ENCODE data around the gene CDH3.

DNA sequence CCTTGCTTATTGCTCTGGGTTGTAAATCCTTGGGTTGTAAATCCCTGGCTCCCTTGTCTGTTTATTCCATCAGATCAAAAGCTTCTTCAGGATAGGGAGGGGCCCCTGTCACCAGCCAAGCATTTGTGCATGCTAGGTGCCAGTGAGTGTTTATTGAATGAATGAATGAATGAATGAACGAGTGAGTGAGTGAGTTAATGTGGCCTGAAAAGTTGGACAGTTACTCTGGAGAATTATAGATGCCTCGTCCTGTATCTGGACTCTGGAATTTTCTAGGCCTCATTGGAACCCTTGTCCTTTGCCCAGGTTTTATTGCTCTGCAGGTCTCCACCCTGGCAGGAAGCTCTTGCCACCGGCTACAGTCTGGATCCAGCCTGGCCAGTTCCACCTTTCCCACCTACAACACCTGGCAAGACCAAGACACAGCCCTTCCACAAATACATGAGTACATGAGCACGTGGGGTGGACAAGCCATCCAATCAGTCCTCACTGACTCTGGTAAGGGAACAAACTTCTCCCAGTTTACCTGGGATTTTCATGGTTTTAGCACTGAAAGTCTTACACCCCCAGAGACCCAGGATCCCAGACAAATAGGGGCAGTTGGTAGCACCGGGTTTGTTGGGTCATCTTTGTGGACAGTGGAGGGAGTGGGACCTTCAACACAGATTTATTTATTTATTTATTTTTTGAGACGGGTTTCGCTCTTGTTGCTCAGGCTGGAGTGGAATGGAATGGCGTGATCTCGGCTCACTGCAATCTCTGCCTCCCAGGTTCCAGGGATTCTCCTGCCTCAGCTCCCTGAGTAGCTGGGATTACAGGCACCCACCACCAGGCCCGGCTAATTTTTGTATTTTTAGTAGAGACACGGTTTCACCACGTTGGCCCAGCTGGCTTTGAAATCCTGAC lies 77.3 kb downstream of the CDH3 start:
- TF ChIP-seq CTCF (IDR thresholded peaks at IDR 0.05) (no peak), POLR2A (IDR thresholded peaks at IDR 0.05; ENCODE audit: low read depth) (no peak)

Data from esophagus muscularis mucosa (tissue), 3 donors.